GM12878 (cell line): ENCODE measurements around the gene NFE2L1. TPM values are rescaled to one million over a fixed set of nuclear protein-coding genes. Genes with fewer than 3 reads are reported as not detected.

Experiments used
- BACH1 ChIP-seq: fragments of 450-650 bp; IDR thresholded peaks from 2 replicates; pipeline ENCODE4 v1.6.1; 2017; ENCODE audit warnings: mild to moderate bottlenecking, borderline replicate concordance
- BRCA1 ChIP-seq: IDR thresholded peaks from 2 replicates; pipeline ENCODE4 v1.6.1; 2011; ENCODE audit warnings: low read depth, low read length, improper control_type of control experiment
- CHD2 ChIP-seq: IDR thresholded peaks from 2 replicates; pipeline ENCODE4 v1.6.1; 2011; ENCODE audit warnings: low read depth, low read length, improper control_type of control experiment, borderline replicate concordance
- ETV6 ChIP-seq, 2 experiments: fragments of 450-650 bp in 1 of 2; IDR thresholded peaks in 1 of 2; conservative IDR thresholded peaks in 1 of 2; 2 replicates each; pipeline ENCODE4 v1.6.1; 2014; ENCODE audit warnings: antibody characterized with exemption in 1 of 2, borderline replicate concordance in 1 of 2, low read depth in 1 of 2, mild to moderate bottlenecking in 1 of 2, moderate library complexity in 1 of 2
- IRF3 ChIP-seq: fragments of 450-650 bp; IDR thresholded peaks from 2 replicates; pipeline ENCODE4 v1.6.1; 2014; ENCODE audit warnings: mild to moderate bottlenecking
- LARP7 ChIP-seq: fragments of 450-650 bp; IDR thresholded peaks from 2 replicates; pipeline ENCODE4 v1.6.1; 2017; ENCODE audit warnings: mild to moderate bottlenecking
- NFXL1 ChIP-seq: fragments of 450-650 bp; IDR thresholded peaks from 2 replicates; pipeline ENCODE4 v1.6.1; 2017; ENCODE audit warnings: antibody characterized with exemption, mild to moderate bottlenecking, borderline replicate concordance
- PML ChIP-seq: IDR thresholded peaks from 2 replicates; pipeline ENCODE4 v1.6.1; 2012; ENCODE audit warnings: low read length, inconsistent platforms
- RAD21 ChIP-seq: IDR thresholded peaks from 2 replicates; pipeline ENCODE4 v1.6.1; 2011; ENCODE audit warnings: mild to moderate bottlenecking, low read depth, low read length, moderate library complexity; ENCODE audit not compliant: insufficient read depth
- RFX5 ChIP-seq: IDR thresholded peaks from 2 replicates; pipeline ENCODE4 v1.6.1; 2011; ENCODE audit warnings: low read depth, low read length, improper control_type of control experiment
- SPI1 ChIP-seq: IDR thresholded peaks from 2 replicates; pipeline ENCODE4 v1.6.1; 2011; ENCODE audit warnings: low read depth, mild to moderate bottlenecking, low read length, moderate library complexity, borderline replicate concordance; ENCODE audit not compliant: insufficient read depth
- SREBF2 ChIP-seq: IDR thresholded peaks from 2 replicates; pipeline ENCODE4 v1.6.1; 2012; ENCODE audit warnings: mild to moderate bottlenecking, low read length
- TBL1XR1 ChIP-seq: IDR thresholded peaks from 2 replicates; pipeline ENCODE4 v1.6.1; 2012; ENCODE audit warnings: low read depth, low read length, improper control_type of control experiment
- TCF12 ChIP-seq: IDR thresholded peaks from 2 replicates; pipeline ENCODE4 v1.6.1; 2011; ENCODE audit warnings: low read depth, mild to moderate bottlenecking, low read length
- TCF7 ChIP-seq: IDR thresholded peaks from 2 replicates; pipeline ENCODE4 v1.6.1; 2014; ENCODE audit warnings: antibody characterized with exemption, borderline replicate concordance
- ZBTB4 ChIP-seq: fragments of 450-650 bp; formaldehyde crosslinking; IDR thresholded peaks from 2 replicates; pipeline ENCODE4 v1.4.0; 2022; ENCODE audit warnings: mild to moderate bottlenecking, moderate library complexity
- ZNF207 ChIP-seq: fragments of 450-650 bp; IDR thresholded peaks from 2 replicates; pipeline ENCODE4 v1.6.1; 2014; ENCODE audit warnings: antibody characterized with exemption, mild to moderate bottlenecking, borderline replicate concordance
- ZNF24 ChIP-seq: fragments of 450-650 bp; IDR thresholded peaks from 2 replicates; pipeline ENCODE4 v1.6.1; 2017; ENCODE audit warnings: antibody characterized with exemption, mild to moderate bottlenecking
- ZNF274 ChIP-seq: IDR thresholded peaks from one replicate; pipeline ENCODE4 v1.8.0; 2011; ENCODE audit not compliant: insufficient read length, insufficient read depth
- ZNF622 ChIP-seq: fragments of 450-650 bp; IDR thresholded peaks from 2 replicates; pipeline ENCODE4 v1.6.1; 2017; ENCODE audit warnings: mild to moderate bottlenecking, inconsistent platforms
- ZNF687 ChIP-seq: fragments of 450-650 bp; IDR thresholded peaks from 2 replicates; pipeline ENCODE4 v1.6.1; 2017; ENCODE audit warnings: mild to moderate bottlenecking, moderate library complexity
- polyA plus RNA-seq, 11 experiments: library from polyadenylated mRNA; depleted of rRNA in 4 of 11; unstranded in 6 of 11; stranded (reverse) in 5 of 11; fragments of >200 nt; fragmentation: Nextera tagmentation in 4 of 11; fragmentation: Illumina TruSeq in 1 of 11; extraction: Ambion mirVana in 4 of 11; extraction: Trizol in 1 of 11; gene quantifications; 1 replicate in 1 of 11; 2 replicates in 10 of 11; pipeline versions ENCODE4 v1.2.1 to v1.2.3, GENCODE V29; 2011 to 2016; ENCODE audit warnings: inconsistent platforms in 2 of 11, missing spikeins in 2 of 11, low read depth in 1 of 11
- total RNA-seq, 4 experiments: library from RNA; depleted of rRNA in 3 of 4; stranded (reverse); fragments of >200 nt in 3 of 4; fragmentation: Illumina TruSeq in 1 of 4; extraction: Trizol in 1 of 4; gene quantifications; 2 replicates each; pipeline versions ENCODE4 v1.2.1 to v1.2.3, GENCODE V29; 2013 to 2021

The NFE2L1 gene
- total and polyA plus RNA-seq, 10 of the 15 experiments (the other 5 are each of a cell fraction or from before 2014, with no cell fraction given): 3.8 to 104 (median 26.4) TPM

- no peak for TF ChIP-seq ZNF687
- no peak for TF ChIP-seq ZNF274
- TF ChIP-seq BACH1: 0 out of 2 replicates have a peak, but pooled peaks have one; percentile 21
- TF ChIP-seq NFXL1: no peak
- TF ChIP-seq TCF7: no peak
- TF ChIP-seq RAD21: peak; percentile 20; the same call in 1 of the 2 replicates
- TF ChIP-seq IRF3: no peak
- TF ChIP-seq SREBF2: no peak
- no peak for TF ChIP-seq ETV6 (conservative IDR thresholded peaks at IDR 0.05 in 1 of 2, IDR thresholded peaks at IDR 0.05 in 1 of 2; ENCODE audit: borderline replicate concordance in 1 of 2, low read depth in 1 of 2)
- TF ChIP-seq BRCA1: 0 out of 2 replicates have a peak, but pooled peaks have one; percentile 11
- TF ChIP-seq RFX5: no peak
- no peak for TF ChIP-seq SPI1
- TF ChIP-seq PML: no peak
- 0 out of 2 replicates have a peak, but pooled peaks have one; percentile 19 for TF ChIP-seq ZNF24
- TF ChIP-seq CHD2: peak; percentile 33; the same call in 1 of the 2 replicates
- TF ChIP-seq ZNF207: no peak
- TF ChIP-seq TCF12: peak; percentile 32; the same call in 1 of the 2 replicates
- no peak for TF ChIP-seq ZBTB4 (CRISPR knock-in tag)
- TF ChIP-seq LARP7: peak; percentile 39; the same call in 1 of the 2 replicates
- TF ChIP-seq TBL1XR1: no peak
- TF ChIP-seq ZNF622: no peak
Measured at GRCh38 chr17:48037036-48037837, 10.9 kb upstream of the NFE2L1 start, which contains the start of gene COPZ2 (continued).
